GDM1 (cell line): ENCODE results near the gene EPS8L2.

ENCODE experiments used
- DNase-seq: peaks from one replicate; lab custom pipeline; 2025; lab: John Stamatoyannopoulos, UW

The EPS8L2 gene

DNA sequence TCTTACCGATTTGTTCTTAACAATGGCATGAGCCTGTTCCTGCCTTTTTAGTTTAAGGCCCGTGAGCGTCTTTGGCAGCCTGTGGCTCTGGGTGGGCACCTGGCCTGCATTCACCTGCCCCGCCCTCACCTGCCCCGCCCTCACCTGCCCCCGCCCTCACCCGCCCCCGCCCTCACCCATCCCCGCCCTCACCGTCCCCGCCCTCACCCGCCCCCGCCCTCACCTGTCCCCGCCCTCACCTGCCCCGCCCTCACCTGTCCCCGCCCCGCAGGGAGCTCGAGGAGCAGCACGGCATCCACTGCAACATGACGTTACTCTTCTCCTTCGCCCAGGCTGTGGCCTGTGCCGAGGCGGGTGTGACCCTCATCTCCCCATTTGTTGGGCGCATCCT lies 57.0 kb downstream of the EPS8L2 start:
- no peak for DNase-seq

DNA sequence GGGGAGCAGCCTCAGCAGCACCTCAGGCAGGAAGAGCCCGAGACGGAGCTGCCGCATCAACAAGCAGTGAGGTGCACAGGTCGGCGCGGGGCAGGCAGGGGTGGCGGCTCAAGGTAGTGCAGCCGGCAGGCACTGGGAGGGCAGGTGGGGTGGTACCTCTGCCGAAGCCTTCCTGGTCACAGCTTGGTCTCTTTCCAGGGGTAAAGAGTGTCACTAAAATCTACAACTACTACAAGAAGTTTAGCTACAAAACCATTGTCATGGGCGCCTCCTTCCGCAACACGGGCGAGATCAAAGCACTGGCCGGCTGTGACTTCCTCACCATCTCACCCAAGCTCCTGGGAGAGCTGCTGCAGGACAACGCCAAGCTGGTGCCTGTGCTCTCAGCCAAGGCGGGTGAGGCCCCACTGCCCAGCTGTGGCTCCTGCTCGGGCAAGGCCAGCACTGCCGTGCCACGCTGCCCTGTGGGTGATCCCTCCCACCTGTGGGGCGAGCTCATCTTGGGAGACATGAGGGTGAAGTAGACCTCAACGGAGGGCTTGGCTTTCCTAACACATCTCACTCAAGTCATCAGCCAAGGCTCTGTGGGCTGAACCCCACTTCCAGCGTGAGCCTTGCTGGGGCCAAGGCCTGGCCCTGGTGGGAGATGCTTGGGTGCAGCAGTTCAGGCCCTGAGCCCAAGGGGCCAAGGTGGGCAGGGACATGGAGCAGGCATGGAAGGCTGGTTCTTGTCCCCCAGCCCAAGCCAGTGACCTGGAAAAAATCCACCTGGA lies 57.7 kb downstream of the EPS8L2 start:
- no peak for DNase-seq

DNA sequence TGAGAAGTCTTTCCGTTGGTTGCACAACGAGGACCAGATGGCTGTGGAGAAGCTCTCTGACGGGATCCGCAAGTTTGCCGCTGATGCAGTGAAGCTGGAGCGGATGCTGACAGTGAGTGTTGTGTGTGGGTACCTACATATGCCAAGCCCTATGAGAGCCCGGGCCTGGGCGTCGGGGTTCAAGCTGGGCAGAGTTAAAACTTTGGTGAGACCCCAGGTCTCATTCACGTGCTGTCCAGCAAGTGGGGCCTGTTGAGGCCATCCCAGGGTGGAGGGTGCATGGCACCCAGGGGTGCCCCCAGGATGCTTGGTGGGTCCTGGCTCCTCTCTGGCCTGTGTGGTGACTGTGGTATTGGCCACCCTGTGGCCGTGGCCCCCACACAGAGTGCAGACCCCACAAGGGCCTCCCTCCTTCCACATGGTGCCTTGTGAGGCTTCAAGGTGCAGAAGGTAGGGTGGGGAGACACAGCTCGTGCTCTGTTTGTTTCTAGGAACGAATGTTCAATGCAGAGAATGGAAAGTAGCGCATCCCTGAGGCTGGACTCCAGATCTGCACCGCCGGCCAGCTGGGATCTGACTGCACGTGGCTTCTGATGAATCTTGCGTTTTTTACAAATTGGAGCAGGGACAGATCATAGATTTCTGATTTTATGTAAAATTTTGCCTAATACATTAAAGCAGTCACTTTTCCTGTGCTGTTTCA lies 58.4 kb downstream of the EPS8L2 start:
- DNase-seq, result no peak

DNA sequence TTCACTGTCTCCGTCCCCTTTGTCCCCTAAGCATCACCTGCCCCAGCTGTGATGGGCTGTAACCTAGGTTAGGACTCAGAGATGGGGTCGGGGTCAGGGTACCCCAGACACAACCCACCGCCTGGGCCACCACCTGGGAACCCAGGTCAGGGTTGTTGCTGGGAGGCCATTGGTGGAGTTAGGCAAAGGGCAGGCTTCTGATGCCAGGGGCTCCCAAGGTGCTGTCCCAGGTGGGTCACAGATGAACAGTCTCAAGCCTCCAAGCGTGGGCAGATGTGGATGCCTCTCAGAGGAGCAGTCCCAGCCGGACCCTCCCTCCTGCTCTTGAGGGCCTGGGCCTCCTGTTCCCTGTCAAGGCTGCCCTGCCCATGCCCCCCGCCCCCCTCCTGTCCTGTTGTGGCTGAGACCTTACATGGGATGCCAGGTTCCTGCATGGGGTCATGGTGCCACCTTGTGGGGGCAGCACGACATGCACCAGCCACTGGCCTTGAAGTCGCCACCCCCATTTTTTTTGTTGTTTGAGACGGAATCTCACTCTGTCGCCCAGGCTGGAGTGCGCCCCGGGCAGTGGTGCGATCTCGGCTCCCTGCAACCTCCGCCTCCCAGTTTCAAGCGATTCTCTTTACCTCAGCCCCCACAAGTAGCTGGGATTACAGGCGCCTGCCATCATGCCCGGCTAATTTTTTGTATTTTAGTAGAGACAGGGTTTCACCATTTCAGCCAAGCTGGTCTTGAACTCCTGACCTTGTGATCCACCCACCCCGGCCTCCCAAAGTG lies 59.2 kb downstream of the EPS8L2 start:
- DNase-seq, result peak; percentile 44

GRCh38 chr11:765802-766091 lies 59.7 kb downstream of the EPS8L2 start:
- DNase-seq, result no peak

DNA sequence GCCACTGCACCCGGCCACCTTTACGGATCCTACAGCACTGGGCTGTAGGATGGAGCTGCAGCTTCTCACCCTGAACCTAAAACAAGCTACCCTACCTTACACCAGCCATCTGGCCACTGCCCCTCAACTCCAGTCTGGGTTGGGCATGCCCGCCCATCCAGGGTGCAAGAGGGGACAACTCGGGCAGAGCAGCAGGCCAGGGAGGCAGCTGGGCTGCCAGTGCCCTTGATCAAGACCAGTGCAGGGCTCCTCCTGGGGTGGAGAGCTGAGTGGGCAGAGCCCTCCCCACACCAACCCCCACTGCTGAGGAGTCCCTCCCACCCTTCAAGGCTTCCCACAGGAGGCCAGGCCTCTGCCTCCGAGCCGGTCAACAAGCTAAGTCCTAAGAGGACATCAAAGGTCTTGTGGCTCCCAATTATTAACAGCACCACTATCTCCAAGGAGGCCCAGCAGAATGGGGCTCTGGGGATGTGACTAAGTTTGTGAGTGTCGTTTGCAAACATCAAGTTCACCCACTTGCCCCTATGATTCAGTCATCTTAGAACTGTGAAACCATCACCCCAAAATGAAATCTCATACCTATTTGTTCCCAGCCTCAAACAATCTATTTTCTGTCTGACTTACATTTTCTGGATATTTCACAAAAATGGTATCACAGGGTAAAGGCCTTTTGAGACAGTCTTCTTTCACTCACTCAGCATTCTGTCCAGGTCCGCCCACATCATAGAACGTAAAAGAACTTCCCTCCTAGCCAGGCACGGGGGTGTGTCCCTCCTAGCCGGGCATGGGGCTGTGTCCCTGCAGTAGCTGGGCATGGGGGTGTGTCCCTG lies 60.3 kb downstream of the EPS8L2 start:
- no peak for DNase-seq

DNA sequence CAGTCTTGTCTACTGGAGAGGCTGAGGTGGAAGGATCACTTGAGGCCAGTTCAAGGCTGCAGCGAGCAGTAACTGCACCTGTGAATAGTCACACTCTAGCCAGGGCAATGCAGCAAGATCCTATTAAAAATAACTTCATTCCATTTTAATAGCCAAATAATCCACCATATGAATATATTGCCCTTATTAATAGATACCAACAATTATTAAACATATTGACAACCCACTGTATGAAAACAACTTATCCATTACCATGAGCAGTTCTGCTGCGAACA lies 60.8 kb downstream of the EPS8L2 start:
- no peak for DNase-seq

GRCh38 chr11:767238-767637 lies 61.2 kb downstream of the EPS8L2 start:
- no peak for DNase-seq

- no peak for DNase-seq
Observed at GRCh38 chr11:769887-770641, 64.0 kb downstream of the EPS8L2 start.

DNA sequence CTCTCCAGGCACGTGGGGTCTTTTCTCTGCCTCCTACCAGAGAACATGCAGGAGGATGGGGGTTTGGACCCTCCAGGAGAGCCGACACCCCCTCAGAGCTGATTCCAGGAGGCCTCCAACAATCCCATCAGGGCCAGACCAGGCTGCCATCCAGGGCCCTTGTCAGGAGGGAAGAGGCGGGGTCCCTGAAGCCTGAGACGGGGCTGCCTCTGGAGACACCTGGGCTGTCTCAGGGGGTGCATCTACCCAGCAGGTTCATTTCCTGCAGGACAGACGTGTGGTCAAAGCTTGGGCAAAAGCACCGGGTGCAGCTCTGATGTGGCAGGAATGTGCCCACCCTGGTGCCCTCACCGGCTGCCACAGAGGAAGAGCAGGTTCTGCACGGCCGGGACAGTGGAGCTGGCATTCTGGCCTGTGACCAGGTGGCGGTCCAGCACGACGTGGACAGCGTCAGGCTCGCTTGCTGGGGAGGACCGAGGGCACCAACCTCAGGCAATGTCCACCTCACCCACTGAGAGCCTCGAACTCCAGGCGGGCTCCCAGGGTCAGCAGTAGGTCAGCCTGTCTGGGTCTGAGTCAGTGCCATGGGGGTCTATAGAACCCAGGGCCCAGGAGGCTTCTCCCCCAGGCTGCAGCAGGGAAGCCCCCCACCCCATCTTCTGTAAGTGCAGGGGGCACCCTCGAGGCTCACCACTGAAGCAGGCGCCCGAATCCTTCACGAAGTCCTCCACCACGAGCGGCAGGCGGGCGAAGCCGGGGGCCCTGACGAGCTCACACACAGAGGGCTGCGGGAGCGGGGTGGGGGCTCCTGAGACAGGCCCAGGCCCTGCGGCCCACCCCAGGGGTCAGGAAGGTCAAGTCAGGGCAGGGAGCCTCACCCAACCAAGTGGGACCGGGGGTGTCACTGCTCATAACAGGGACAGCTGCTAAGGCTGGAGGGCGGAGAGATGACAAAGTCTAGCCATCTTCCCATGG lies 64.9 kb downstream of the EPS8L2 start:
- DNase-seq, result no peak

- DNase-seq, result no peak
Observed at GRCh38 chr11:771617-772204, 65.7 kb downstream of the EPS8L2 start.

DNA sequence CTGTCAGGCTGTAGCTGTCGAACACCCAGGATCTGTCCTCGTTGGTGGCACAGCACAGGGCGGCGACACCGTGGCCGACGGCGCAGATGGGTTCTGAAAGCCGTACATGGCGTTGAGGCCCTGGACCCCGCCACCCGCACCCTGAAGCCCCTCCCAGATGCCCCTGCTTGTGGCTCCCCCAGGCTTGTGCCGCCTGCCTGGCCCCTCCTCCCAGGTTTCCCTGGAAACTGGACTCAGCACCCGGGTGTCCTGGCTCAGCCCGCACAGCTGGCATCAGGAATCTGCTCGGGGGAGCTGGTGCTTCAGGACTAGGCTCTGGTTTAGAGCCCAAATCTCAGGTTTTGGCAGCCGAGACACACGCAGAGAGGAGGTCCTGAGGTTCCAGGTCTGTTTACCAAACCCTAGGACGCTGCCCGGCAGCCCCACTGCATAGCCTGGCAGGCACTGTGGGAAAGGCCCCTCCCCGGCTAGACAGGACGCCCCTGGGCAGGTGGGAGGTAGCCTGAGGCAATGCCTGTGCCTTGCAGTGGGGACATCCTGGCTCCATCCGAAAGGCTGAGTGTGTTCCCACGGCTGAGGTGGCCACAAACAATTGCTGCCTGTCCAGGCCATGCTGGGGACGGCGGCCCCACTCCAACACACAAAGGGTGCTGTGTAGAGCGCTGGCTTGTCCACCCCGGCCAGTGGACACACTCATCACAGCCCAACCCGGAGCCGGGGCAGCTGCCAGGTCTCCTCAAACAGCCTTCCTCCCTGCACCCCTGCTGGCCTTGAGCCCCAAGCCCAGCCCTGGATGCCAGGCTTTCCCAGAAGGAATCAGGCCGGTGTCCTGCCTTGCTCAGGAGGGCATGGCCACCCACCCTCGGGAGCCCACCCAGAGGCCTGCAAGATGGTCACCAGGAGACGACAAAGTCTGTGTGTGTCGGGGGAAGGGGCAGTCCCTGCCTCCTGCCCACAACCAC lies 66.7 kb downstream of the EPS8L2 start:
- no peak for DNase-seq

GRCh38 chr11:773425-773824 lies 67.4 kb downstream of the EPS8L2 start:
- DNase-seq, result no peak

DNA sequence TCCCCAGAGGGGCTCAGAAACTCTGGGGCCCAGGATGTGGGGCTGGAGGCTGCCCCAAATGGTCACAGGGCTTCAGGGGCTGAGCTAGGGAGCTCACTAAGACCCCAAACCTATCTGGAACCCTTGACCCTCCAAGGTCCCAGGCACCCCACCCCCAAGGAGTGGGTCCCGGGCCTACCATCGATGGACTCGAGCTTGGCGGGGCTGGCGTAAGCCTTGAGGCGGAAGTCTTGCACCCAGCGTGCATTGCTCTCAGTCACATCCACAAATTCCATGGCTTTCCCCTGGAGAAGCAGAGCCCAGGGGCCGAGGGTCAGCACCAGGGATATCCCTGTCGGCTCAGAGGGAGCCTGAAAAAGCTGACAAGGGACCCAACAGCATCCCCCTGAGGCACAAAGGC lies 67.8 kb downstream of the EPS8L2 start:
- DNase-seq, result no peak

GRCh38 chr11:774873-775592 lies 69.0 kb downstream of the EPS8L2 start:
- DNase-seq, result no peak

GRCh38 chr11:776263-776560 lies 70.2 kb downstream of the EPS8L2 start:
- no peak for DNase-seq

DNA sequence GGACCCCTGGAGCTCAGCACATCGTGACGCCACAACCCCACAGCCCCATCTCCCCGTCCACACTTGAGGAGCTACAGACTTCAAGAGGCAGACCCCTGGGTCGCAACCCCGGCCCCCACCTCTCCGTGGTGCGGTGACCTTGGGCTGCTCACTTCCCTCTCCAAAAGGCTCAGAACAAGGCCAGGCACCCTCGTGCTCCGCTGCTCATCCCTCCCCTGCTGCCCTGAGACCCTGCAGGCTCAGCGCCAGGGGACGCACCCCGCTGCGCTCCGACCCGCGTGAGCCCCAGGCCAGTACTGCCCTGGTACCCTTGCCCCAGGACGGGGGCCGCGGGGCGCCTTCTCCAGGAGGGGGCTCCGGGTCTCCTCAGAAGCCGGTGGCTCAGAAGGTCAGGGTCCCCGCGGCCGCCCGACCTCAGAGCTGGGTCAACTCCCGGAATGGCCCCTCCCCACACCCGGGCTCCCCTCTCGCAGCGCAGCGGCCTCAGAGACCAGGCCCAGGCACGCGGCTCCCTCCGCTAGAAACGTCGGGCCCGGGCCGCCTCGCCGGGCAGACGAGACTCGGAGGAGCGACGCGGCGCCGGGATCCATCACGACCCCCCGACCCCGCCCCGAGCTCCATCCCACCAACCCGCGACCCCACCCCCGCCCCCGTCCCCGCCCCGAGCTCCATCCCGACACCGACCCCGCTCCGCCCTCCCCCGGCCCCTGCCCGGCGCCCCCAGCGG lies 70.7 kb downstream of the EPS8L2 start:
- DNase-seq, result peak; percentile 42
